NOMO-1 treated with DMSO at 0.1 percent for 48 hours (cell line): ENCODE results near the gene EXOSC1.
"Not testable (repeated sequence)": the region's sequence is repeated elsewhere in the genome, so short reads cannot be mapped to it uniquely, and the experiment has no call there.

ENCODE experiments used
- DNase-seq: peaks from one replicate; lab custom pipeline; 2025; ENCODE audit not compliant: unreplicated experiment; lab: John Stamatoyannopoulos, UW

EXOSC1 gene

GRCh38 chr10:97445722-97446639 lies at the start of gene EXOSC1, which contains the start of gene ZDHHC16:
Gene EXOSC1 (minus strand): TSS chr10:97446006. CDS start chr10:97445985, 21 bp downstream.
Gene ZDHHC16 (plus strand): TSS chr10:97446175. CDS start chr10:97451676, 5,501 bp downstream.
- peak; percentile 96 for DNase-seq

GRCh38 chr10:97494863-97495506 lies 49.2 kb upstream of the EXOSC1 start:
- no peak for DNase-seq

GRCh38 chr10:97494151-97494550 lies 48.3 kb upstream of the EXOSC1 start:
- no peak for DNase-seq

- DNase-seq, result no peak
These were observed 44.8 kb upstream of the EXOSC1 start for GRCh38 chr10:97490592-97490991.

GRCh38 chr10:97485647-97486281 lies 40.0 kb upstream of the EXOSC1 start:
- DNase-seq, result no peak

- DNase-seq, result no peak
These were observed 38.1 kb upstream of the EXOSC1 start for GRCh38 chr10:97483921-97484320.

GRCh38 chr10:97483506-97483905 lies 37.7 kb upstream of the EXOSC1 start:
- no peak for DNase-seq

GRCh38 chr10:97482381-97482780 lies 36.6 kb upstream of the EXOSC1 start:
- DNase-seq, result no peak

GRCh38 chr10:97481071-97481470 lies 35.3 kb upstream of the EXOSC1 start:
- no peak for DNase-seq

- DNase-seq, result no peak
These were observed 34.1 kb upstream of the EXOSC1 start for GRCh38 chr10:97479939-97480338.

GRCh38 chr10:97479410-97479809 lies 33.6 kb upstream of the EXOSC1 start:
- not testable (repeated sequence) for DNase-seq

- DNase-seq, result no peak
These were observed 30.3 kb upstream of the EXOSC1 start for GRCh38 chr10:97475936-97476594.

GRCh38 chr10:97474918-97475317 lies 29.1 kb upstream of the EXOSC1 start:
- no peak for DNase-seq

- DNase-seq, result not testable (repeated sequence)
These were observed 23.0 kb upstream of the EXOSC1 start for GRCh38 chr10:97468781-97469180.

GRCh38 chr10:97468162-97468561 lies 22.4 kb upstream of the EXOSC1 start:
- DNase-seq, result no peak

- no peak for DNase-seq
These were observed 20.9 kb upstream of the EXOSC1 start for GRCh38 chr10:97466755-97467154.

- no peak for DNase-seq
These were observed 20.2 kb upstream of the EXOSC1 start for GRCh38 chr10:97465982-97466381.

GRCh38 chr10:97464226-97464625 lies 18.4 kb upstream of the EXOSC1 start:
- DNase-seq, result no peak

- peak; percentile 57 for DNase-seq
These were observed 17.7 kb upstream of the EXOSC1 start for GRCh38 chr10:97463363-97464132.

- DNase-seq, result no peak
These were observed 16.5 kb upstream of the EXOSC1 start for GRCh38 chr10:97462309-97462708.
